Measurements from ENCODE around the gene C9orf152. TPM values are rescaled to one million over a fixed set of nuclear protein-coding genes. Genes with fewer than 3 reads are reported as not detected.

C9orf152 gene
- total and polyA plus RNA-seq, 2 of the 13 experiments (the other 11 are each of a cell fraction or from before 2014, with no cell fraction given), result 0.24 to 0.48 TPM

DNA sequence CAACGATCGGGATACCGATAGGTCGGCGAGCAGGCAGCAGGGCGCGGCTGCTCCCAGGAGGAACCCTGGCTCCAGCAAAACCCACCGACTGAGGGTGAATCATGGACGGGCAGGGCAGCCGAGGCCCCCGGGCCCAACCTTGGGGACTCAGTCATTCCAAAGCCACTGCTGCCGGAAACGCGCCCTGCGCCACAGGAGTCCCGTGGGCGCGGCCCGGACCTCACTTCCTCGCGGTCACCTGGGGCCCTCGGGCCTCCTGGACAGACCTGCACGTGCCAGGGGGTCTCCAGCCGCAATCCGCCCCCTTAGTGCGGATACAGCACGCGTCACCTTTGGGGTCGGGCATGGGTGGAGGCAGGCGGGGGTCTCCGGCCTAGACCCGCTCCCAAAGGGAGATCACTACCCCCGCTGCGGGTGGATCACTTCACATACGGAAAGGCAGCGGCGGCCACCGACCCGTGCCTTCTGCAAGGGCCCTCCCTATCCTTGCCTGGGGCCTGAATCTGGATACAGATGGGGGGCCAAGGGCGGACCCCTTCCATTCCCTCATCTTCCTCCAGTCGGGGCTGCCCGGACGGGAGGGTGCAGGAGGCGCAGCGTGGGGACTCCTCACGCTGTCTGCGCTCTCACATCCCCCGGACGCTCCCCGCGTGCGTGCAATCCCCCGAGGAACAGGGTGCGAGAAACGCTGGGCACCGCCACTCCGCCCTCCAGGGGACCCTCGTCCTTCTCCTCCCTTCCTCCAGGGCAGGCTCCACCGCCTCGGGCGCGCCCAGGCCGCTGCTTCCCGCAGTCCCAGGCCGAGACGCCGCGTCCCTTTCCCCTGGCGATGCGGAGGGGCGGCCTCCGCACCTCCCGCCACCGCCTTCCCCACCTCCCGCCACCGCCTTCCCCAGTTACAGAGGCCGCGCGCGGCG lies 47.8 kb upstream of the C9orf152 start (continued):
- TF ChIP-seq, protein P1, sequence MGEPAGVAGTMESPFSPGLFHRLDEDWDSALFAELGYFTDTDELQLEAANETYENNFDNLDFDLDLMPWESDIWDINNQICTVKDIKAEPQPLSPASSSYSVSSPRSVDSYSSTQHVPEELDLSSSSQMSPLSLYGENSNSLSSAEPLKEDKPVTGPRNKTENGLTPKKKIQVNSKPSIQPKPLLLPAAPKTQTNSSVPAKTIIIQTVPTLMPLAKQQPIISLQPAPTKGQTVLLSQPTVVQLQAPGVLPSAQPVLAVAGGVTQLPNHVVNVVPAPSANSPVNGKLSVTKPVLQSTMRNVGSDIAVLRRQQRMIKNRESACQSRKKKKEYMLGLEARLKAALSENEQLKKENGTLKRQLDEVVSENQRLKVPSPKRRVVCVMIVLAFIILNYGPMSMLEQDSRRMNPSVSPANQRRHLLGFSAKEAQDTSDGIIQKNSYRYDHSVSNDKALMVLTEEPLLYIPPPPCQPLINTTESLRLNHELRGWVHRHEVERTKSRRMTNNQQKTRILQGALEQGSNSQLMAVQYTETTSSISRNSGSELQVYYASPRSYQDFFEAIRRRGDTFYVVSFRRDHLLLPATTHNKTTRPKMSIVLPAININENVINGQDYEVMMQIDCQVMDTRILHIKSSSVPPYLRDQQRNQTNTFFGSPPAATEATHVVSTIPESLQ (CRISPR knock-in tag; conservative IDR thresholded peaks at IDR 0.05), result no peak
- TF ChIP-seq ZNF343 (CRISPR knock-in tag; IDR thresholded peaks at IDR 0.05) (no peak; the same call in 1 of the 2 replicates), ZNF274 (CRISPR knock-in tag; IDR thresholded peaks at IDR 0.05) (no peak; the same call in 1 of the 2 replicates), ZFP1 (CRISPR knock-in tag; IDR thresholded peaks at IDR 0.05) (no peak; the same call in 1 of the 2 replicates), SMAD9 (CRISPR knock-in tag; IDR thresholded peaks at IDR 0.05) (no peak), ZBTB1 (CRISPR knock-in tag; IDR thresholded peaks at IDR 0.05; ENCODE audit: borderline replicate concordance) (no peak), ARNTL (CRISPR knock-in tag; IDR thresholded peaks at IDR 0.05) (peak; percentile 53; the same call in 1 of the 2 replicates), SNRNP70 (IDR thresholded peaks at IDR 0.05; ENCODE audit: low read depth, low read length) (no peak), ZNF350 (CRISPR knock-in tag; IDR thresholded peaks at IDR 0.05; ENCODE audit: borderline replicate concordance, low read depth) (peak; percentile 29; the same call in 1 of the 2 replicates)
- TF ChIP-seq, protein P2, sequence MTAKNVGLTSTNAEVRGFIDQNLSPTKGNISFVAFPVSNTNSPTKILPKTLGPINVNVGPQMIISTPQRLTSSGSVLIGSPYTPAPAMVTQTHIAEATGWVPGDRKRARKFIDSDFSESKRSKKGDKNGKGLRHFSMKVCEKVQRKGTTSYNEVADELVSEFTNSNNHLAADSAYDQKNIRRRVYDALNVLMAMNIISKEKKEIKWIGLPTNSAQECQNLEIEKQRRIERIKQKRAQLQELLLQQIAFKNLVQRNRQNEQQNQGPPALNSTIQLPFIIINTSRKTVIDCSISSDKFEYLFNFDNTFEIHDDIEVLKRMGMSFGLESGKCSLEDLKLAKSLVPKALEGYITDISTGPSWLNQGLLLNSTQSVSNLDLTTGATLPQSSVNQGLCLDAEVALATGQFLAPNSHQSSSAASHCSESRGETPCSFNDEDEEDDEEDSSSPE (CRISPR knock-in tag; IDR thresholded peaks at IDR 0.05), result no peak
- TF ChIP-seq, protein P3, sequence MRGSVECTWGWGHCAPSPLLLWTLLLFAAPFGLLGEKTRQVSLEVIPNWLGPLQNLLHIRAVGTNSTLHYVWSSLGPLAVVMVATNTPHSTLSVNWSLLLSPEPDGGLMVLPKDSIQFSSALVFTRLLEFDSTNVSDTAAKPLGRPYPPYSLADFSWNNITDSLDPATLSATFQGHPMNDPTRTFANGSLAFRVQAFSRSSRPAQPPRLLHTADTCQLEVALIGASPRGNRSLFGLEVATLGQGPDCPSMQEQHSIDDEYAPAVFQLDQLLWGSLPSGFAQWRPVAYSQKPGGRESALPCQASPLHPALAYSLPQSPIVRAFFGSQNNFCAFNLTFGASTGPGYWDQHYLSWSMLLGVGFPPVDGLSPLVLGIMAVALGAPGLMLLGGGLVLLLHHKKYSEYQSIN (CRISPR knock-in tag; IDR thresholded peaks at IDR 0.05; ENCODE audit: borderline replicate concordance), result no peak
- TF ChIP-seq, protein P4, sequence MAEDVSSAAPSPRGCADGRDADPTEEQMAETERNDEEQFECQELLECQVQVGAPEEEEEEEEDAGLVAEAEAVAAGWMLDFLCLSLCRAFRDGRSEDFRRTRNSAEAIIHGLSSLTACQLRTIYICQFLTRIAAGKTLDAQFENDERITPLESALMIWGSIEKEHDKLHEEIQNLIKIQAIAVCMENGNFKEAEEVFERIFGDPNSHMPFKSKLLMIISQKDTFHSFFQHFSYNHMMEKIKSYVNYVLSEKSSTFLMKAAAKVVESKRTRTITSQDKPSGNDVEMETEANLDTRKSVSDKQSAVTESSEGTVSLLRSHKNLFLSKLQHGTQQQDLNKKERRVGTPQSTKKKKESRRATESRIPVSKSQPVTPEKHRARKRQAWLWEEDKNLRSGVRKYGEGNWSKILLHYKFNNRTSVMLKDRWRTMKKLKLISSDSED (CRISPR knock-in tag; IDR thresholded peaks at IDR 0.05), result 0 out of 2 replicates have a peak, but pooled peaks have one; percentile 16
- TF ChIP-seq, protein P5, sequence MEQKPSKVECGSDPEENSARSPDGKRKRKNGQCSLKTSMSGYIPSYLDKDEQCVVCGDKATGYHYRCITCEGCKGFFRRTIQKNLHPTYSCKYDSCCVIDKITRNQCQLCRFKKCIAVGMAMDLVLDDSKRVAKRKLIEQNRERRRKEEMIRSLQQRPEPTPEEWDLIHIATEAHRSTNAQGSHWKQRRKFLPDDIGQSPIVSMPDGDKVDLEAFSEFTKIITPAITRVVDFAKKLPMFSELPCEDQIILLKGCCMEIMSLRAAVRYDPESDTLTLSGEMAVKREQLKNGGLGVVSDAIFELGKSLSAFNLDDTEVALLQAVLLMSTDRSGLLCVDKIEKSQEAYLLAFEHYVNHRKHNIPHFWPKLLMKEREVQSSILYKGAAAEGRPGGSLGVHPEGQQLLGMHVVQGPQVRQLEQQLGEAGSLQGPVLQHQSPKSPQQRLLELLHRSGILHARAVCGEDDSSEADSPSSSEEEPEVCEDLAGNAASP (CRISPR knock-in tag; IDR thresholded peaks at IDR 0.05; ENCODE audit: borderline replicate concordance), result no peak
- TF ChIP-seq, protein P6, sequence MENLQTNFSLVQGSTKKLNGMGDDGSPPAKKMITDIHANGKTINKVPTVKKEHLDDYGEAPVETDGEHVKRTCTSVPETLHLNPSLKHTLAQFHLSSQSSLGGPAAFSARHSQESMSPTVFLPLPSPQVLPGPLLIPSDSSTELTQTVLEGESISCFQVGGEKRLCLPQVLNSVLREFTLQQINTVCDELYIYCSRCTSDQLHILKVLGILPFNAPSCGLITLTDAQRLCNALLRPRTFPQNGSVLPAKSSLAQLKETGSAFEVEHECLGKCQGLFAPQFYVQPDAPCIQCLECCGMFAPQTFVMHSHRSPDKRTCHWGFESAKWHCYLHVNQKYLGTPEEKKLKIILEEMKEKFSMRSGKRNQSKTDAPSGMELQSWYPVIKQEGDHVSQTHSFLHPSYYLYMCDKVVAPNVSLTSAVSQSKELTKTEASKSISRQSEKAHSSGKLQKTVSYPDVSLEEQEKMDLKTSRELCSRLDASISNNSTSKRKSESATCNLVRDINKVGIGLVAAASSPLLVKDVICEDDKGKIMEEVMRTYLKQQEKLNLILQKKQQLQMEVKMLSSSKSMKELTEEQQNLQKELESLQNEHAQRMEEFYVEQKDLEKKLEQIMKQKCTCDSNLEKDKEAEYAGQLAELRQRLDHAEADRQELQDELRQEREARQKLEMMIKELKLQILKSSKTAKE (CRISPR knock-in tag; IDR thresholded peaks at IDR 0.05; ENCODE audit: borderline replicate concordance), result no peak
- TF ChIP-seq, protein P7, sequence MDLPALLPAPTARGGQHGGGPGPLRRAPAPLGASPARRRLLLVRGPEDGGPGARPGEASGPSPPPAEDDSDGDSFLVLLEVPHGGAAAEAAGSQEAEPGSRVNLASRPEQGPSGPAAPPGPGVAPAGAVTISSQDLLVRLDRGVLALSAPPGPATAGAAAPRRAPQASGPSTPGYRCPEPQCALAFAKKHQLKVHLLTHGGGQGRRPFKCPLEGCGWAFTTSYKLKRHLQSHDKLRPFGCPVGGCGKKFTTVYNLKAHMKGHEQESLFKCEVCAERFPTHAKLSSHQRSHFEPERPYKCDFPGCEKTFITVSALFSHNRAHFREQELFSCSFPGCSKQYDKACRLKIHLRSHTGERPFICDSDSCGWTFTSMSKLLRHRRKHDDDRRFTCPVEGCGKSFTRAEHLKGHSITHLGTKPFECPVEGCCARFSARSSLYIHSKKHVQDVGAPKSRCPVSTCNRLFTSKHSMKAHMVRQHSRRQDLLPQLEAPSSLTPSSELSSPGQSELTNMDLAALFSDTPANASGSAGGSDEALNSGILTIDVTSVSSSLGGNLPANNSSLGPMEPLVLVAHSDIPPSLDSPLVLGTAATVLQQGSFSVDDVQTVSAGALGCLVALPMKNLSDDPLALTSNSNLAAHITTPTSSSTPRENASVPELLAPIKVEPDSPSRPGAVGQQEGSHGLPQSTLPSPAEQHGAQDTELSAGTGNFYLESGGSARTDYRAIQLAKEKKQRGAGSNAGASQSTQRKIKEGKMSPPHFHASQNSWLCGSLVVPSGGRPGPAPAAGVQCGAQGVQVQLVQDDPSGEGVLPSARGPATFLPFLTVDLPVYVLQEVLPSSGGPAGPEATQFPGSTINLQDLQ (CRISPR knock-in tag; IDR thresholded peaks at IDR 0.05), result no peak

Data from HepG2 (cell line).